ENCODE results near the gene CNIH2. TPM values are rescaled to one million over a fixed set of nuclear protein-coding genes. Genes with fewer than 3 reads are reported as not detected.
"Not testable (repeated sequence)": the region's sequence is repeated elsewhere in the genome, so short reads cannot be mapped to it uniquely, and the experiment has no call there.

CNIH2 gene
- total RNA-seq, 1 donor from 2014 or later = under 0.01 TPM

DNA sequence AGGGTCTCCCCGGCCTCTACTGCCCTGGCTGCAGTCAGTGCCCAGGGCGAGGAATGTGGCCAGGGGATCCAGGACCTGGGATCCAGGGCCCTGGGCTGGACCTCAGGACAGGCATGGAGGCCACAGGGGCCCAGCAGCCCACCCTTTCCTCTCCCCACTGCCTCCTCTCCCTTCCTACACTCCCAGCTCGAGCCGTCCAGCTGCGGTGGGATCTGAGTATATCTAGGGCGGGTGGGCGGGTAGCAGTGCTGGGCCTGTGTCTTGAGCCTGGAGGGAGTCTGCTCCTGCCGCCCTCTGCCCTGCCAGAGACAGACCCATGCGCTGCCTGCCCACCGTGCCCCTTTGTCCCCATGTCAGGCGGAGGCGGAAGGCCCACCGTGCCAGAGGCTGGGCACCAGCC is 1.4 kb upstream of the CNIH2 start:
- not testable (repeated sequence) for DNase-seq (ENCODE audit: low read depth in 2 of 2)

DNA sequence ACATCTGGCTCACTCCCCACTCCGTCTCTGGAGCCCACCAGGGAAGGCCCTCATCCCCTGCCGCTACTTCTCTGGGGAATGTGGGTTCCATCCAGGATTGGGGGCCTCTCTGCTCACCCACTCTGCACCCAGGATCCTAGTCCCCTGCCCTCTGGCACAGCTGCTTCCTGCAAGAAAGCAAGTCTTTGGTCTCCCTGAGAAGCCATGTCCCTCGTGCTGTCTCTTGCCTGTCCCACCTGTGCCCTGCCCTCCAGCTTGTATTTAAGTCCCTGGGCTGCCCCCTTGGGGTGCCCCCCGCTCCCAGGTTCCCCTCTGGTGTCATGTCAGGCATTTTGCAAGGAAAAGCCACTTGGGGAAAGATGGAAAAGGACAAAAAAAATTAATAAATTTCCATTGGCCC is 911 bp upstream of the CNIH2 start:
- DNase-seq (ENCODE audit: low read depth in 2 of 2) = not testable (repeated sequence)

DNA sequence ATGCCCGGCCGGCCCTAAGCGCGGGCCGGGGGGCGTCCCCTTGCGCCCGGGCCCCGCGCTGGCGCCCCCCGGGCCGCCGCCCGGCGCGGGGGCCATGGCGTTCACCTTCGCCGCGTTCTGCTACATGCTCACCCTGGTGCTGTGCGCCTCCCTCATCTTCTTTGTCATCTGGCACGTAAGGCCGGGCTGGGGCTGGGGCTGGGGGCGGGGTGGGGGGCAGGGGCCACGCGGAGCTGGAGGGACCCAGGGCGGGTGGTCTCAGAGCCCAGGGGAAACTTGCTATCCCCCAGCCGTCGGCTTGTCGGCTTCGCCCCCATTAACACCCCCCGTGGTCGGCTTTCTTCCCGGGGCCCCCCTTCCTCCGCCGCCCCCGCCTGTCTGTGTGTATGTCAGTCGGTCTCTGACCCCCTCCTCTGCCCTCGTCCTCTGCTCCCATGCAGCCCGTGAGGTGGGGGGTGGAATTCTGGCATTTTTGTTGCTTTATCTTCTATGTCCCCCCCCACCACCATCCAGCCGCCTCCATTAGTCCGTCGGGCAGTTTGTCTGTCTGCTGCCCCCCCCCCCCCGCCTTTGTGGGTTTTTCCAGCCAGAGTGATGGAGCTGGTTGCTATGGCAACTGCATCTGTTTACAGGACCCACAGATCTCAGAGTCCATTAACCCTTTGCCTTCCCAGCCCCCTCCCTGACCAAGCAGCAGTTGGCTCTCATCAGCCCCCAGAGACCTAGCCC is 552 bp downstream of the CNIH2 start:
- peak; percentile 16 to 25 for DNase-seq (ENCODE audit: low read depth in 2 of 2)

DNA sequence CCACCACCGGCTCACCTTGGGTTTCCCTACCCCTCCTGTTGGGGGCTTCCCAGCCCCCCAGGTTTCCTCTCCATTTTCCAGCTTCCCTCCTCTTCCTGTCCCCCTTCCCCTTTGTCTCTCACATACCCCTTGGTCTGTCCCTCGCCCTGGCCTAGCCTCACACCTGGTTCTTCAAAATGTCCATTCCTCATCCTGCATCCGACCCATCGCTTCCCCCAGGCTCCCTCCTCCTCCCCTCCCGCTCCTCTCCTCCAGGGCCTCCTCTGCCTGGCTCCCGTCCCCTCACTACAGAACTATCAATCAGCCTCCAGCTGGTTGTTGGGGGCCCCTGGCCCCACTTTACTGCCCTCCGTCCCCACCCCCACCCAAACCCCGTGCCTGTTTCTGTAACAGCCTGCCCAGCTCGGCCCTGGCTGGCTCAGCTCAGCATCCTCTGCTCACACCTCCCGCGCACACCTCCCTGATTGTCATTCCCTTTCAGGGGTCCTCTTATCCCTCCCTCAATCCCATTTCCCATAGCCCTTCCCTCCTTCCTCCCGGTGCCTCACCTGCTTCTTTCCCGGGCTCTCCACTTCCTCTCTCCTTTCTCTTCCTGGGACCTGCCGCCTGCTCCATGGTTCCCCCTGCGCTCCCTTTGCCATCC is 1.2 kb downstream of the CNIH2 start:
- DNase-seq (ENCODE audit: low read depth in 2 of 2) = no peak

DNA sequence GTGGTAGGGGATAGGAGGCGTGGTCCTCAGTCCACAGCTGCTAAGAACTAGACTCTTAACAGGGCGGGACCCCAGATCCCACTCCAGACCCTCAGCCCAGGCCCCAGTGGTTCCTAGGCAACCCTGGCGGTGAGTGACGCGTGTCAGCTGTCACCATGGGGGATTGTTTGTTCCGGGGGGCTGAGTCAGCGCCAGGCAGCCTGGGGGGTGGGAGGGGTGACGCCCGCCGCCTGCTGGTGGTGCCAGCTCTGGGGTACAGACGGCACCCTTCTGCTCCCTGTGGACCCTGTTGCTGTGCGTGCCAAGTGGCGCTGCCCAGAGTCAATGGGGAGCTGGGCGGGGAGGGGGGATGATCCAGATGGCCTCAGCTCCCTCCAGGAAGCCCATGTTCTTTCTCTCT is 2.5 kb downstream of the CNIH2 start:
- DNase-seq (ENCODE audit: low read depth in 2 of 2) = no peak

DNA sequence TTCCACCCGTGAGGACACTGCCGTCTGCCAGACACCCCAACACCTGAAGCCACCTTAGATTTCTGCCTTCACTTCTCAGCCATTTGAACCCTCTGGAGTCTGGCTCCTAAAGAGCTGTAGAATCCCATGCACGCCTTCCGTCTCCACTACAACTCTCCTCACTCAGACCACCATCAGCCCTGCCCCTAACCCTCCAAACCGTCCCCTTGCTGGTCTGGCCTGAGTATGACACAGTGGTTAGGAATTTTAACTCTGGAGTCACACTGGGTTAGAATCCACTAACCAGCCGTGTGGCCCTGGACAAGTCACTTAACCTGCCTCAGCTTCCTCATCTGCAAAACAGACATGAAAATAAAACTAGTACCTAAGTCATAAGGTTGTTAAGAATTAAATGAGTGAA is 3.0 kb downstream of the CNIH2 start:
- no peak for DNase-seq (ENCODE audit: low read depth in 2 of 2)

DNA sequence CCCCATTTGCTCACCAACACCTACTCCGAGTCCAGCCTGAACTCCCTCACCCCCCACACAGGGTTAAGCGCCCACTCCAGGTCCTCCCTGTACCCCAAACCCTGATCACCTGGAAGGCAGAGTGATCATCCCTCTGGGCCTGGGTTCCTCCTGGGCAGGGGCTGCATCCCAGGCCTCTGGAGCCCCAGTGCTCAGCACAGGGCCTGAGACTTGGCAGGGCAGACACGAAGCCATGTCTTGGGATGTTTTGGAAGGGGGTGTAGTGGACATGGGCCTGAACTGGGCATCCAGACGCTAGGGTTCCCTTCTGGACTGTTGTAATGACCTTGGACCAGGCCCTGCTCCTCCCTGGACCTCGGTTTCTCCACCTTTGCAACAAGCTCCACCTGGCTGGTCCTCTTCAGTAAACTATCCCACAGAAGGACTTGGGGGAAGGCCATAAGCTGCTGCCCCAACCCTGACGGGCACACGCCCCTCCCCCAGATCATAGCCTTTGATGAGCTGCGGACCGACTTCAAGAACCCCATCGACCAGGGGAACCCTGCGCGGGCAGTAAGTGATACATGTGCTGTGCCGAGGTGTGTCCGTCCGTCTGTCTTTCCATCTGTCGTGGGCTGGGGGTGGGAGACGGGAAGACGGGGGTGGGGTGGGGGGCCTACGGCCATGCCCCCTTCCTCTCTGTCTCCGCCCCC is 3.9 kb downstream of the CNIH2 start:
- DNase-seq (ENCODE audit: low read depth in 2 of 2) = no peak

DNA sequence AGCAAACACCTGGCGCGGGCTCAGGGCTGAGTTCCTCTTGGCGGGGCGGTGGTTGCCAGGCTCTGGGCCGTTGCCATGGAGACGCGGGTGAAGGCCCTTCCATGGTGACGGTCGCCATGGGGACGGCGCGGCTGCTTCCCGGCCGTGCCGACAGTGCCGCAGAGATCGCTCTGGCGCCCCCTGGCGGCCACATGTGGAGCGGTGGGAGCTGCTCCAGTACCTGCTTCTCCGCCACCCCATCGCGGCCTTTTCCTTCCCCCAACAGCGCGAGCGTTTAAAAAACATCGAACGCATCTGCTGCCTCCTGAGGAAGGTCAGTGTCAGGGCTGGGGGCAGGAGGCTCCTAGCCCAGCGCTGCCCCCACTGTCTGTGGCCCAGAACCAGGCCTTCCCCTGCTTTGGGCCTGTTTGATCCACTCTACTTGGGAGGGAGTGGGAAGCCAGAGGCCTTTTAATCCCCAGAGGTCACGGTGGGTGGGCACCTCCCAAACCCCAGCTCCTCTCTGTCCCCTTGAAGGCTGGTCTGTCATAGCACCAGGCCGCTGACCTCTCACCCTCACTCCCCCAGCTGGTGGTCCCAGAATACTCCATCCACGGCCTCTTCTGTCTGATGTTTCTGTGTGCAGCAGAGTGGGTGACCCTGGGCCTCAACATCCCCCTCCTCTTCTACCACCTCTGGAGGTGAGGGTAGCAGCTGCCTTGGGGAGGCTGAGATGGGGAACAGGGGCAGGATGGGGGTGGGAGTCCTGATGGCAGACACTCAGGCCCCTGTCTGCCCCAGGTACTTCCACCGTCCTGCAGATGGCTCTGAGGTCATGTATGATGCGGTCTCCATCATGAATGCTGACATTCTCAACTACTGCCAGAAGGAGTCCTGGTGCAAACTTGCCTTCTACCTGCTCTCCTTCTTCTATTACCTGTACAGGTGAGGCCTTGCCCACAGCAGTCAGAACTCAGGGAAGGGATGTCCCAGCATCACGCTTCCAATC is 4.8 kb downstream of the CNIH2 start:
- DNase-seq (ENCODE audit: low read depth in 2 of 2) = peak; percentile 97 to 99

DNA sequence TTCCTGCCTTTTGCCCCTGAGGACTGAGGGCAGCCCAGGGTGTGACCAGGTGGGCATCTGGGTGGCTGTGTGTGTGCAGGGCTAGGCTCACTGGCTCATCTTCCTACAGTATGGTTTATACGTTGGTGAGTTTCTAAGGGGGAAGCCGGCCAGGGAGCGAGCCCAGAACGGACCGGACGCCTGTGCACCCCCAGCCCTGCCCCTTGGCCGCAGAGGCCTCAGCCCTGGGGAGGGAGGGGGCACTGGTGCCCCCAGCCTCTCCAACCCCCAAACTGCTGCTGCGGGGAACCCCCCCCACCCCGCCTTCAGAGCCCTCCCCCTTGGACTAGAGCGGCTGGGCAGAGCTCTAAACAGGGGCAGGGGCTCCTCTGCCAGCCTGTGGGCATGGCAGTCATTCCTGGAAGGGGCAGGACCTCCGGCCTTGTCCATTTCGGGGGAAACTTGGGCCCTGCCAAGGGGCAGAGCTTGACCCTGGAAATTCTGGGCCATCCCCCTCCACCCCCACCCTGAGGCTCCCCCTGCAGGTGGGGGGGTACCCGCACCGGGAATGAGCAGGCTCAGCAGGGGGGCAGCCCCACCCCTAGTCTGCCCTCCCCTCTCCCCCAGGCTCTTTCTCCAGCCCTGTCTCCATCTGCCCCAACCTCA is 5.6 kb downstream of the CNIH2 start:
- DNase-seq (ENCODE audit: low read depth in 2 of 2) = no peak

DNA sequence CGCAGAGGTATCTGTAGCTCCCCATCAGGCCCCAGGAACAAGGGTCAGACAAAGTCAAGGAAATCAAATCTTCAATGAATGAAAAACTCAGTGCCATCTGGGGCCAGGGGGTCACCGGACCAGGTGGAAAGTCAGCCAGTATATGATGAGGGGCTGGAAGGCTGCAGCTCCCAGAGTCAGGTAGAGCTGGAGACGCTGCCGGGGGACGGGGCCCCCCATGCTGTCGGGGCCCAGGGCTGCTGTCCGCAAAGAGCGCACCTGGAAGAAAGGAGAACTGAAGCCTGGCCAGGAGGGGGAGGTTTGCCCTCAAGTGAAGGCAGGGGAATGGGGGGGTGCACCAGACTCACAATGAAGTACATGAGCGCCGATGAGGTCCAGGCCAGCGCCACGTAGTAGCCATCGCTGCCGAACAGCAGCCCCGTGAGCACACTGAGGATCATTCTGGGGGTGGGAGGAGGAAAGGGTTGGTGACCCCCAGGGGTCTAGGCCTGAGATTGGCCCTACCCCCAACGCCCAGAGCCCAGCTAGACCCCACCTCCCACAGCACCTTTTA is 6.6 kb downstream of the CNIH2 start:
- no peak for DNase-seq (ENCODE audit: low read depth in 2 of 2)

DNA sequence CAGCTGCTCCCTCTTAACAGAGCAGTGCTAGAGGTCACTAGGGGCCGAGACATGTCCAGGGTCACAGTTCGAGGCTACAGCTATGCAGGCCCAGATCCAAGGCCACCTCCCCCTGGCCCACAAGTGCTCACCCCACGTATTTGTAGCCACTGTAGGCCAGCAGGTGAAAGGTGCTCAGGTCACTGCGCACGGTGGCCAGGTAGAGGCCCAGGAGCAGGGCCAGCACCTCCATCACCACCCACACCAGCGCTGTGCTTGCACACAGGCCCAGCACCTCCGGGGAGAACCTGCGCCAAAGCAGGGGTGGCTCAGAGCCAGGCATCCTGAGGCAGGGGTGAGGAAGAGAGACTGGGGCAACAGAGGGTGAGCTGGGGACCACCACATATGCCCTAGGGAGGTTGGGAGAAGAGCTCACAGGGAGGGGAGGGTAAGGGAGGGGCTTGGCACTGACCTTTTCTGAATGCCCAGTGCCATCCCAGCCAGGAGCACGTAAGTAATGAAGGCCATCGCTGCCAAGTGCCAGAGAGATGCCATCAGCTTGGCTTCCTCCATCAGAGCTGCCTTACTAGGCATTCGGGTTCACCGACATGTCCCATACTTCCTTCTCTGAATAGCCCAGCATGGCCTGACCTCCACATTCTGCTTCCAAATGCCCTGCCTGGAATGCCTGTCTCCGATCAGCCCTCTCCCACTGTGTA is 7.4 kb downstream of the CNIH2 start:
- no peak for DNase-seq (ENCODE audit: low read depth in 2 of 2)

DNA sequence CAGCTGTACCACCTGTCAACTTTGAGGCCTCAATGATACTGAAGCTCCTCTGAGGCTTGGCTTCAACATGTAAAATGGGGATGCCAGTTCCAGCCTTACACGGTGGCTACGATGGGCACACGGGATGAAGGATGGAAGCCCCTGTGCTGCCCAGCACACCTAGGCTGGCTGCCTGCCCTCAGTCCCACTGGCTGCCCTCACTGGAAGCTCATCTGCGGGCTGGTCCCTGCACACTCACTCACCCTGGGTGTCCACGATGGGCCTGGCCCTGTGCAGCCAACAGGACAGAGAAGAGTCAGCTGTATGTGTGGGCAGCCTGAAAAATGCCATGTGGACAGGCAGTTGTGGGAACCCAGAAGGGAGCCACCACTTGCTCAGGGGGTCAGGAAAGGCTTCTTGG is 8.7 kb downstream of the CNIH2 start:
- no peak for DNase-seq (ENCODE audit: low read depth in 2 of 2)

DNA sequence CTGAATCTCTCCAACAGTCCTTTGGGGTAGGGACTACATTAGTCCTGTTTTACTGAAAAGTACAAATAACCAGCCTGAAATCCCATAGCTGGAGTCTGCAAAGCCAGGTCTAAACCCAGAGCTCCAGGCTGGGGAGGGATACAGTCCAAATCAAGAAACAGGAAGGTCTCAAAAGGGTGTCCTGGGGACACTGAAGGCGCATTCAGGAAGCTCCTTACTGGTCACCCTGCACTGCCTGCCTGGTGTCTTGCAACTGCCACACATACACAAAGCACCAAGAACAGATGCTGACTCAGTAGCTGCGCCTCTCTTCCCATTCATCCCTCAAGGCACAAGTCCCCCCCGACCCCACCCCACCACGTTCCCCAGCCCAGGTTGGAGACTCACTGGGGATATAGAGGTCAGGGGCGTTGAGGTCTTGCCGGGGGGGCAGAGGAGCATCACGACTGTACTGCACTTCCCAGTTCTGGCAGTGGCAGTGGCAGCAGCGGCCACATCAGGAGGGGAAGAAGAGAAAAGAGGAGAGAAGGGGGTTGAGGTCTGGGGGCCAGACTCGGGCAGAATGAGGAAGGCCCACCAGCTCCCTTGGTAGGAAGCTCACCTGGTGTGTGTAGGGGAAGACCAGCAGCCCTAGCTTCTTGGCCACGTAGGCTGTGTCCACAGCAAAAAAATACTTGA is 9.4 kb downstream of the CNIH2 start:
- DNase-seq (ENCODE audit: low read depth in 2 of 2) = no peak

DNA sequence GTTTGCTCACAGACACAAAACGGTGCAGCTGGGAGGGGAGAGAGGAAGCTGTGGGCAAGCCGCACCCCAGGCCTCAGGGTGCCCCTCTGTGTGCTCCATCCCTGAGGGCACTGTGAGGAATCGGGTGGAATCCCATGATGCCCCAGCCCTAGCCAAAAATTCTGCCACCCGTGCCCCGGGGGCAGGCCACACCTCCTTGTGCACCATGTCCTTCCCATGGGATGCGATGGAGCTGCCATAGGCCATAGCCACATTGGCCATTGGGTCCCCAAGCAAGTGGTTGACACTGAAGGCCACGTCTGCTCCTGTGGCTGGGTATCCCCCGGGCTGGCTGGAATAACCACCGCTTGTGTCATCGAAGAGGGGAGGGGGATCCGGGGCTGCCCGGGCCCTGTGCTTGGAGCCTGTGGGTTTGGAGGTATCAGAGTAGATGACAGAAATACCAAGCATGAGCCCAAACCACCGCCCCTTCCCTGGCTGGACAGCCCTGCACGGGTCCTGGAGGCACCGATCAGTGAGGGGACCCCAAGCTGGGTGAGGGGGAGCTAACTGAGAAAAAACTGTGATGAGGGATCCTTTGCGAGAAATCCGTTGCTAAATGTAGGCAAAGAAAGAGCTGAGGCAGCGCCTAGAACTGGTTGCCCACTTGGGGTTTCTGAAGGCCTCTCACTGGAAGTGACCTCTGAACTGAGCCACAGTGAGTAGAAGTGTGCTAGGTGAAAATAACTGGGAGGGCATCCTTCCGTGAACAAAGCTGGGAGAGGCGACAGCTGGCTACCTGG is 10.1 kb downstream of the CNIH2 start:
- no peak for DNase-seq (ENCODE audit: low read depth in 2 of 2)

DNA sequence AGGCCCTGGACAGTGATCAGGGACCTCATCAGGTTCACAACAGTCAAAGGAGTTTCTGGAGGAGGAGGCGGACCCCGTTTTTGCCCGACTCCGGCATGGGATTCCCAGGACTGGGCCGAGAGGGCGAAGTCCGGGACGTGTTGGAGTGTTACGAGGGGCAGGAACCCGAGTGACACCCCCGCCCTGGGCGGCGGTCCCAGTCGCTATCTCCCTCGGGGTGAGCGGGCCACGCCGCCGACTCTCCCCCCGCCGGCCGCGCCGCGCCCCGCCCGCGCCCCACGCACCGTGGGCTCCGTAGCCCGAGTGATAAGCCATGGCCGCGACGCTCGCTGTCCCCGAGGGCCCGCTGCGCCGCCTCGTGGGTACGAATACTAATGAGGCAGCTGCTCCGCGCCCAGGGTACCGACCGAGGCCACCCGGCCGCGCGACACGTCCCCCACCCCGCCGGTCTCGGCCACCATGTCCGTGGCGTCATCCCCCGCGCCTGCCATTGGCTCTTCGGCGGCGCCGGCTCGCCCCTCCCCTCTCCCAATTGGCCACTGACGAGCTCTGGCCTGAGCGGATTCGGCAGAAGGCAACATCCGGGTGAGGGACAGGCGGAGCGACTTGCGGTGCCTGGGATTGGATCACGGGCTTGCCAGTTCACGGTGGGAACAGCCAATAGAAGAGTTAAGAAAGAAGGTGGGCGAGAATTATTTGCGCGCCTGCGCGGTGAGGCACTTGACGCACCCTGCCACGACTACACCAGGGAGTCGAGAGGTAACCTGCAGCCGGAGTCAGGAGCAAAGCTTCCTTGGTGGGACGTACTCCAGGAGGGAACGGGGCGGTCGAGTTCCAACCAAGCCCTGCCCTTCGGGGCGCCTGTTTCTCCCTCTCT is 10.9 kb downstream of the CNIH2 start, which contains the start of gene YIF1A:
Gene YIF1A (minus strand): TSS at position 473 of the 877 bp plus-strand sequence. CDS start 158 bp downstream, at position 315.
- peak; percentile 100 for DNase-seq (ENCODE audit: low read depth in 2 of 2)

DNA sequence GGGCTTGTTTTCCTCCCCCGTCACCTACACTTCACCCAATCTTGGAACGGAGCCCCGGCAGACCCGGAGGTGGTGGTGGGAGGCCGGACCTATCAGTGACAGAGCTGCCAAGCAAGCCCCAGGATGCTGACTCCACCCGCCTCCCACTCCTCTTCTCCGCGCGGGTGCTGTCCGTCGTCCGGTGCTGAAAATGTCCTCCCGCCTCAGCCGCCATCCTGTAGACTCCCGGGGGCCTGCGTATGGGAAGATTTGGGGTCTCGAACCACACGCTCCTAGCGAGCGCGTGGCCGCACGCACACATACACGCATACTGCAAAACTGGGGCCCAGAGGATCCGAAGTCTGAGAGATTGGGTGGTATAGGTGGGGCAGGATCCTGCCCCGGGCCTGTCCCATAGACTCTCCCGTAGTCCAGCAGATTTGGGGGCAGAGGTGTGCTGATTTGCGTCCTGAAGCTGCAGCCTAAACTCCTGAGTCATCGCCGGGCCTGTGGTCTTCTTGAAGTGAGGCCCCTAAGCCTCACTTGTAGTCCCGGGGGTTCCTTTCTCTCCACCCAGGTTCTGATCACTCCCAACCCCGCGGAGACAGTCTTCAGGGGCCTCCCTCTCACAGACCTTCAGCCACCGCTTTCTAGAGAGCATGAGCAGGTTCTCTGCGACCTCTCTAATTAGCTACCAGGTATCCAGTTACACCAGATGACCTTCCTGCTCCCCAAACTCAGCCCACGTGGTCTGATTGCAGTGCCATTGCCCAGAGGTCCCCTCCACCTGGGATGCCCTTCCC is 11.8 kb downstream of the CNIH2 start:
- DNase-seq (ENCODE audit: low read depth in 2 of 2) = peak; percentile 77 to 80

DNA sequence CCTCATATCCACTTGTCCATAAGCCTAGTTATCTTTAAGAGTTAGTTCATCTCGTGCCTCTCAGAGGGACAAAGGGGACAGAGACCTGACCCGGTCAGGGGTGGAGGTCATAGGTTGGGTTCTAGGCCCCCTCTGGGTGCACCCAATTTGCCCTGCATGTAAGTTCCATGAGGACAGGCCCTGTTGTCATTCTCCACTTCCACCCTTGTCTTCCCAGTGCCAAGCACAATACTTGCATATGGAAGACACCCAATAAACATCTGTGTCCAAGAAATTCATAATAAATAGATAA is 12.3 kb downstream of the CNIH2 start:
- no peak for DNase-seq (ENCODE audit: low read depth in 2 of 2)
